CD1c-positive myeloid dendritic cell (primary cell): ENCODE data around the gene ANKRD33.

Experiments used
- DNase-seq: peaks from one replicate; pipeline ENCODE4 v3.0.0-alpha.2; 2016; ENCODE audit errors: extremely low spot score

ANKRD33 gene

DNA sequence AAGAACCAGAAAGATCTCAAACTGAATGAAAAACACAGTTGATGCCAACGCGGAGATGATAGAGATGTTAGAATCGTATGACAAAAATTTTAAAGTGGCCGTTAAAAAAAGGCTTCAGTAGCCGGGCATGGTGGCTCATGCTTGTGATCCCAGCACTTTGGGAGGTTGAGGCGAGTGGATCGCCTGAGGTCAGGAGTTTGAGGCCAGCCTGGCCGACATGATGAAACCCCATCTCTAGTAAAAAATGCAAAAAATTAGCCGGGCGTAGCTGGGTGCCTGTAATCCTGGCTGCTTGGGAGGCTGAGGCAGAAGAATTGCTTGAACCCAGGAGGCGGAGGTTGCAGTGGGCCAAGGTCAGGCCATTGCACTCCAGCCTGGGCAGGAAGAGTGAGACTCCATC is 14.0 kb downstream of the ANKRD33 start:
- DNase-seq: no peak

DNA sequence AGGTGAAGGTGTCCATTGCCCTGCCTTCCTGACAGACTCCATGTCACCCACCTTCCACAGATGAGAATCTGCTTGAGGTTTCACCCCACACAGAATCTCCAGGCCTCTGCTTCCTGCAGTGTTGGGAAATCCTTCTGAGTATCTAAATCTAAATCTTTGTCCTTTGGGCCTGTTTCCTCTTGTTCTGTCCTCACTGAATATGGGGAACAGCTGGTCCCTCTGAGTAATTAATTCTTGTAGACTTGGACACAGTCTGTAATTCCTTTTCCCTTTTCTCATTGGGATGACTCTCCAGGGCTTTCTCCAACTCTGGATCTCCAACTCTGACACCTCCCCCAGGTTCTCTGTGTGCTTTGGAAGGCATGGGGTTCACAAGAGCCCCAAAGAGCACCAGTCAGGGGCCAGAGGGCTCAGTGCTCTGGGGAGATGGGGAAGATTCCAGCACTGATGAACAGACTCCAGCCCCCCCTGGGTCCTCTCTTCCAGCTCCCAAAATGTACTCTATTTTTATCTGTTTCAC is 17.1 kb downstream of the ANKRD33 start:
- peak; percentile 55 for DNase-seq

- DNase-seq: peak; percentile 72
Measured at GRCh38 chr12:51905471-51906429, 17.8 kb downstream of the ANKRD33 start.

- no peak for DNase-seq
Measured at GRCh38 chr12:51906430-51907082, 18.7 kb downstream of the ANKRD33 start.

DNA sequence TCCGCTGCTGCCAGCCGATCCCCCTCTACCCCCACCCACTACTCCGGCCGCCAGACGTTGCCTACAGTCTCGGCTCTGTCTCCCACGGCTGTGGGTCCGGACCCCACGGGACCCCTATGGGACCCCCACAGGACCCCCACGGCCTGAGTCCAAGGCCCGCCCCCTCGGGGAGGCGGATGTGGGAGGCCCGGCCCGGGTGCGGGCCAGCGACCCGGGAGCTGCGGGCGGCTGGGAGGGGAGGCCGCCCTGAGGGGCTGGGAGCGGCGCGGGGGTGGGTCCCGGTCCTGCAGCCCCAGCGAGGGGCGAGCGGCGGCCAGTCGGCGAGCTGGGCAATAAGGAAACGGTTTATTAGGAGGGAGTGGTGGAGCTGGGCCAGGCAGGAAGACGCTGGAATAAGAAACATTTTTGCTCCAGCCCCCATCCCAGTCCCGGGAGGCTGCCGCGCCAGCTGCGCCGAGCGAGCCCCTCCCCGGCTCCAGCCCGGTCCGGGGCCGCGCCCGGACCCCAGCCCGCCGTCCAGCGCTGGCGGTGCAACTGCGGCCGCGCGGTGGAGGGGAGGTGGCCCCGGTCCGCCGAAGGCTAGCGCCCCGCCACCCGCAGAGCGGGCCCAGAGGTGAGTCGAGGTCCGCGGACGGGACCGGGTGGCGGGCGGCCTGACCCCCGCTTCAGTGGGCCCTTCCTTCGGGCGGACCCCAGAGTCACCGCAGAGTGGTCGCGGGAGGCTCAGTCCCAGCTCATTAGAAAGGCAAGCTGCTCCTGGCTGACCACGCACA is 19.4 kb downstream of the ANKRD33 start, which contains the start of gene ACVRL1:
Gene ACVRL1, plus strand, starts transcription at position 422 of the 773 bp plus-strand sequence. CDS start 4,971 bp downstream, outside the sequence.
- DNase-seq: no peak

- DNase-seq: no peak
Measured at GRCh38 chr12:51907856-51908425, 20.0 kb downstream of the ANKRD33 start.

DNA sequence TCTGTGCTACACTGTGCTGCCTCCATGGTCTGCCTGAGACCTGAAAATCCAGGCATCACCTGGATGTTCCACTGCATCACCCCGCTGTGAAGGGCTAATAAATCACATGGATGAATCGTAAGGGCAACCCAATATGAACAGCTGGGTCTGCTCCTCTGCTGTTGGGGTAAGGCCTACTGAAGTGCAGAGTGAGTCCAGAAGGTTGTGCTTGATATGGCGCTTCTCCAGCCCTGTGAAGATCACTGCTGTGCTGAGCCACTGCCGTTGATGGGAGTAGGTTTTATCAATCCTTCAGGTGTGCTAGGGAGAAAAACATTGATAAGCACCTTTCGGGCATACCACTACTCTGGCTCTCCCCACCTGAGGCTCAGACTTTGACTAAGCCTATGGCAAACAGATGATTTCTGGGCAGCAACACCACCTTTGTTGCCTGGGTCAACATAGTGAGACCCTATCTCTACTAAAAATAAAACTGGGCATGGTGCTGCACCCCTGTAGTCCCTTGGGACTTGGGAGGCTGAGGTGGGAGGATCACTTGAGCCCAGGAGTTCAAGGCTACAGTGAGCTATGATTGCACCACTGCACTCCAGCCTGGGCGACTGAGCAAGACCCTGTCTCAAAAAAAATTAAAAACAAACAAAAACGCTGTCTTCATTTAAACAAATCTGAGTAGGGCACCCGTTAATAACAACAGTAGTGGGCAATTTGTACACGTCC is 21.1 kb downstream of the ANKRD33 start:
- DNase-seq: no peak

GRCh38 chr12:51910168-51910567 is 22.3 kb downstream of the ANKRD33 start:
- no peak for DNase-seq

DNA sequence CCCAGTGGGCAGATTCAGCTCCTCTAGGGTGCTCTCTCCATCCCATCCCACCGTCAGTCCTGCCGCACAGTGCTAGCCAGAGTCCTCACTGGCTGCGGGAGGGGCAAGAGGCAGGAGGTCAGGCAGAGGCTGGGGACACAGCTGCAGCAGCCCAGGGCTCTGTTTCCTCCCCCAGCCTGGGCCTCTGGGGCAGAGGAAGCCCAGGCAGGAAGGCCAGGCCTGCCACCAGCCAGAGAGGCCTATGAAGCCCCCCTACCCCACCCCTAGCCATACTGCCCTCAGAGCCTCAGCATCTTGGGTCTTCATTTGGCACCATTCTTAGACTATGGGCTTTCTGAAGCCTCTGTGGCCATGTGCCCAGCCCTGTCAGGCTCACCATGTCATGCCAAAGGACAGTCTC is 22.8 kb downstream of the ANKRD33 start:
- no peak for DNase-seq

- DNase-seq: peak; percentile 86
Measured at GRCh38 chr12:51911307-51911706, 23.4 kb downstream of the ANKRD33 start.

DNA sequence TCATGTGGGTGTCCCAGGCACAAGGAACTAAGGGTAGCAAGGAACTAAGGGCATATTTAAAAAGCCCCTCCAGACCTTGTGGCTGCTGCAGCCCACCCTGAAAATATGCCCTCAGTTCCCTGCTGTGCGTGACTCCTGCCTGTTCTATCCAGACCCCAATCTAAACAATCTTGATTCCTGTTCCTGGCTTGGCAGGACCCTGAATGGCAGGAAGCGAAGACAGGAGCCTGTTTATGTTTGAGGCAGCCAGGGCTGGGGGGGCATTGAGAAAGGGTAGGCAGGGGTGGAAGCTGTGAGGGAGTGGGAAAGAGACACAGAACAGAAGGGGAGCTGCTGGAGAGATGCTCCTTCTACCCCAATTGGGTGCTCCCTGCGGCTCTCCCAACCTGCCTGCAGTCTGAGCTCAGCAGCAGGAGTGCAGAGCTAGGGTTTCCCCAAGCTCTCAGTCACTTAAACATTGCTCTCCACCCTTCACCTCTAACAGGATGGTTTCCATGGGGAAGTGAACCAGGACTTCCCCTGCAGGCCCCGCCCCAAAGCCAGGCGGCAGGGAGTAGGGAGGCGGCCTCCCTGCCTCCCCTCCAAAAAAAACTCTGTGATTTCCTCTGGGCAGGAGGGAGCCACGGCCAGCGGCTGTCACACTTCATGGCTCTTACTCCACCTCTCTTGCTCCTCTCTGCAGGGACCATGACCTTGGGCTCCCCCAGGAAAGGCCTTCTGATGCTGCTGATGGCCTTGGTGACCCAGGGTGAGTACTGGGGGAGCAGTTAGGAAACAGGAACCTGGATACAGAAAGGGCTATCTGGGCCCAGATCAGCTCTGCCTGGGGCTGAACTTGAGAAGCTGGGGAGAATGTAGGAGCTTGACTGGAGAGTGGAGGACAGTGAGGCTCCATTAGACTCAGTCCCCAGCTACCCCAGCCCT is 24.1 kb downstream of the ANKRD33 start:
- DNase-seq: peak; percentile 88

- no peak for DNase-seq
Measured at GRCh38 chr12:51913071-51914033, 25.4 kb downstream of the ANKRD33 start.

DNA sequence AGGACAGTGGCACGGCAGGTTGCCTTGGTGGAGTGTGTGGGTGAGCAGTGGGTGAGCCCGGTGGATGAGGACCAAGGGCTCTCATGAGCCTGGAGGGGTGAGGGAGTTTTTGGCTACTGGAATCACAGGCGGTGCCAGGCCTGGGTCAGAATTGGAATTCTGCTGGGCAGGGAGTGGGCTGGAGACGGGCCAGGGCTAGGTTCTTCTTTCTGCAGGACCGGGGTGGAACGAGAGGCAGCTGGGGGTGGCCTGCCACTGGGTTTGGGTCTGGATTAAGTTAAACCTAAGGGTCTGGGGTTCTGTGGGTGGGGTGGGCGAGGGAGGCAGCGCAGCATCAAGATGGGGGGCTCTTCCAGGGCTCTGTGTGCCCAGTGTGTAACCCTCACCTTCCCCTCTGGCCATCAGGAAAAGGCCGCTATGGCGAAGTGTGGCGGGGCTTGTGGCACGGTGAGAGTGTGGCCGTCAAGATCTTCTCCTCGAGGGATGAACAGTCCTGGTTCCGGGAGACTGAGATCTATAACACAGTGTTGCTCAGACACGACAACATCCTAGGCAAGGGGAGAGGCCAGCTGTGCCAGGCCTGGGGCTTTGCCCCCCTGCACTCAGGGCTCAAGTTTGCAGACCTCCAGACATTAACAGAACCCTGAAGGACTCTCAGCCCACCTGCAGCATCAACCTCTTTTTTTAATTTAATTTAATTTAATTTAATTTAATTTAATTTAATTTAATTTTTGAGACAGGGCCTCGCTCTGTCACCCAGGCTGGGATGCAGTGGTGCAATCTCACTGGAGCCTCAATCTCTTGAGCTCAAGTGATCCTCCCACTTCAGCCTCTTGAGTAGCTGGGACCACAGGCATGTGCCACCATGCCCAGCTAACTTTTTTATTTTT is 26.4 kb downstream of the ANKRD33 start:
- DNase-seq: no peak

GRCh38 chr12:51915003-51915625 is 27.2 kb downstream of the ANKRD33 start:
- no peak for DNase-seq

GRCh38 chr12:51915951-51916350 is 28.0 kb downstream of the ANKRD33 start:
- DNase-seq: no peak

DNA sequence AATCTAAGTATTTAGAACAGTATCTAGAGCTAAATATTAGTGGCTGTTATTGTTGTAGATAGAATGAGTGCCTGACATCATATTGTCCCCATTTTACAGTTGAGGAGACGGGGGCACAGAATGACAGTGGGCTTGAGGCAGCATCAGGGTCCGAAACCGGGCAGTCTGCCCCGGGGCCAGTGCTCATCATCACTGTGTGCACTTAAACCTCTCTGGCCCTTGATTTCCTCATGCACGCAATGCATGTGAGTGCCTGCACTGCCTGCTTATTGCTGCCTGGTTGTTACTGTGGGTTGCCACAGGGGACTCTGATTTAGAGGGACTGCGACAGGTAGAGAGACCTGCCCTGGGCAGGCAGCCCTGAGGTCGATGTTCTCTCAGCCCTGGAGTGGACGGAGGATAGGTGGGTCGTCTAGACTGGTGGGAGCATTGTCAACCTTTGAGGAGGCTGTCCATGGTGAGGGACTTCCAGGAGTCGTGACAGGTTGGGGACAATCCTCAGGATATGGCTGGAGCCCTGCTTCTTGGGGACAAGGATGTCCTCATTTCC is 29.2 kb downstream of the ANKRD33 start:
- DNase-seq: no peak
